Cerebellar cortex (tissue), 1 donor: ENCODE results near the gene VPS18.

ENCODE experiments used
- DNase-seq: peaks from one replicate; pipeline ENCODE4 v3.0.0-alpha.2; 2015; ENCODE audit warnings: low spot score

VPS18 gene

GRCh38 chr15:40923551-40923950, 29.3 kb downstream of the VPS18 start:
- DNase-seq, result no peak

- no peak for DNase-seq
Measured at GRCh38 chr15:40925495-40925862, 31.2 kb downstream of the VPS18 start.

GRCh38 chr15:40925863-40926658, 31.8 kb downstream of the VPS18 start:
- peak; percentile 33 for DNase-seq

GRCh38 chr15:40926659-40927494, 32.6 kb downstream of the VPS18 start:
- peak; percentile 35 for DNase-seq

GRCh38 chr15:40927495-40927872, 33.2 kb downstream of the VPS18 start:
- no peak for DNase-seq

- no peak for DNase-seq
Measured at GRCh38 chr15:40927873-40928806, 33.9 kb downstream of the VPS18 start.

- DNase-seq, result peak; percentile 68
Measured at GRCh38 chr15:40928821-40929659, 34.8 kb downstream of the VPS18 start, which contains the start of gene DLL4. DLL4 (plus strand) TSS chr15:40929340; CDS start chr15:40929669, 329 bp downstream.

GRCh38 chr15:40929660-40930429, 35.6 kb downstream of the VPS18 start:
- peak; percentile 36 for DNase-seq

- peak; percentile 63 for DNase-seq
Measured at GRCh38 chr15:40930430-40931299, 36.4 kb downstream of the VPS18 start.

GRCh38 chr15:40931300-40932142, 37.3 kb downstream of the VPS18 start:
- peak; percentile 56 for DNase-seq

GRCh38 chr15:40932156-40932555, 37.9 kb downstream of the VPS18 start:
- peak; percentile 29 for DNase-seq

GRCh38 chr15:40932649-40933516, 38.6 kb downstream of the VPS18 start:
- DNase-seq, result no peak

GRCh38 chr15:40933517-40933902, 39.3 kb downstream of the VPS18 start:
- DNase-seq, result no peak

- no peak for DNase-seq
Measured at GRCh38 chr15:40934457-40934856, 40.2 kb downstream of the VPS18 start.

GRCh38 chr15:40936234-40936708, 42.0 kb downstream of the VPS18 start:
- no peak for DNase-seq

- DNase-seq, result no peak
Measured at GRCh38 chr15:40936709-40937666, 42.7 kb downstream of the VPS18 start.
